CD4-positive, alpha-beta T cell treated with Interleukin-6 for 4 hours (primary cell): Measurements from ENCODE around the gene SLC6A19.
A peak's percentile ranks its signal among the peaks of the same experiment; 100 is the strongest.
"Not testable (repeated sequence)": the region's sequence is repeated elsewhere in the genome, so short reads cannot be mapped to it uniquely, and the experiment has no call there.

ENCODE experiments used
- DNase-seq: peaks from one replicate; pipeline ENCODE4 v3.0.0-alpha.2; 2020; ENCODE audit warnings: mixed read lengths

SLC6A19 gene

DNA sequence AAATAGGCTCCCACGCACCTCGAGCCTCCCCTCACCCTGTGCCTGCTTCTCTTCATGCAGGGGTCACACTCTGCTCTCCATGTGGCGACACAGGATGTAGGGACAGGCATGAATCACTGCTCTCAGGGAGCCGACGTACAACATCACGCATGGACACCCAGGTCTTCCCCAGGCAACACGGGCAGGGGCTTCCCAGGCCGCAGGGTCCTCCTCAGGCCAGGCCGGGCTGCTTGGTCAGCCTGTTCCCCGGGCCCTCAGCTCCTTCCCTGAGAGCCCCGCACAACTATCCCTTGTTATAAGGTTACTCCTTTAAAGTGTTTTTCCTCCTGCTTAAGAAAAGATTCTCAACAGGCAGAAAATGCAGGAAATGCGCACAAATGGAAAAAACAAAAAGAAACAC is 24.8 kb downstream of the SLC6A19 start:
- DNase-seq: no peak

DNA sequence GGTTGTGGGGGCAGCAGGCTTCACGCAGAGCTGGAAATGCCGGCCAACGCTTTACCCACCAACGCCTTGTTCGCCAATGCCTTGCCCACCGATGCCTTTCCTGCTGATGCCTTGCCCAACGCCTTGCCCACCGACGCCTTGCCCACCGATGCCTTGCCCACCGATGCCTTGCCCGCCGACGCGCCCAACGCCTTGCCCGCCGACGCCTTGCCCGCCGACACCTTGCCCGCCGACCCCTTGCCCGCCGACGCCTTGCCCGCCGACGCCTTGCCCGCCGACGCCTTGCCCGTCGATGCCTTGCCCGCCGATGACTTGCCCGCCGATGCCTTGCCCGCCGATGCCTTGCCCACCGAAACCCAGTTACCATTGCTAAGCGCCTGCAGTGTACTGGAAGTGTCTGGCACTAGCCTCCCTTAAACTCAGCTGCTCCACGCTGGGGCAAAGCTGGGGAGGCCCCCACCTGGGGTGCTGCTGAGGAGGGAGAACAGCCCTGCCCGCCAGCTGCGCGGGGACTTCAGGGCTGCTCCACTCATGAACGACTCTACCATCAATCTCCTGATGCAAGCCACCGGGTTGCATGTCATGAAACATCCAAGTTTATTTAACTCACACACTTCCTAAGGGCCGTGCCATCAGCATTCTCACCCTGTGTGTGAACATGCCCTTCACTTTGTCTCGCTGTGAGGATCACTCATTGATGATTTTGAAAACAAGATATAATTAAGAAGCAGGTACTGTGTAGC is 25.6 kb downstream of the SLC6A19 start:
- no peak for DNase-seq

DNA sequence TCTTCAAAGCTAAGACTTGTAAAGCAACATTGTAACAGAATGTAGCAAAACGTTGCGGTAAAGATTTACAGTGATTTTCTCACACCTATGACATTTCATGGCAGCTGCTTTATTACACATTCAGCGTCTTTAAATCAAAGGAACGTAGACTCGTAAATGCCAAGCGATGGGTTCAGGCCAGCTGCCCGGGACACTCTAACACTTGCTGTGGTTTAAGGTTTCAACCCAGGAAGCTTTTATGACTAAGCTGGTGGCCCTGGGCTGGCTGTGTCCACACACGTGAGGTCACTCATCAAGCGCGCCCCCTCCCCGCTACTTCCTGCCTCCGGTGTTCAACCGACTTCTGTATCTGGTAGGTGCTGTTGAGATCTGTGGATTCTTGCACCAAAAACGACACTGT is 26.3 kb downstream of the SLC6A19 start:
- DNase-seq: no peak

DNA sequence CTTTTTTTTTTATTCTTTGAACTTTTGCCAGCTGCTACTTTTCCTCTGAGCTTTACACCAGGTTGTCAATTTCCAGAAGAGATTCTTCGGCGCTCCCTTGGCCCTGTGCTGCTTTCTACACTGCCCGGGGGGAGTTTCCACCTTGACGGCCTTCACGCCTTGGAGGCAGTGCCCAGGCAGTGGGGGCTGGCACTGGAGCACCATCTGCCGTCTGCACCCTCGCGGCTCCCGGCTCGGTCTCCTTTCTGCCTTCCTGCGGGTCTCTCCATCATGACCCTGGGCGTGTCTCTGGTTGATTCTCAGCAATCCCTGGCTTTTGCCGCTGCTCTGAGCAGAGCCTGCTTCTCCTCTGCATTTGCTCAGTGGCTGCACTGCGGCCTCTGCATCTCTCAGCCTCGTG is 26.7 kb downstream of the SLC6A19 start:
- DNase-seq: no peak

DNA sequence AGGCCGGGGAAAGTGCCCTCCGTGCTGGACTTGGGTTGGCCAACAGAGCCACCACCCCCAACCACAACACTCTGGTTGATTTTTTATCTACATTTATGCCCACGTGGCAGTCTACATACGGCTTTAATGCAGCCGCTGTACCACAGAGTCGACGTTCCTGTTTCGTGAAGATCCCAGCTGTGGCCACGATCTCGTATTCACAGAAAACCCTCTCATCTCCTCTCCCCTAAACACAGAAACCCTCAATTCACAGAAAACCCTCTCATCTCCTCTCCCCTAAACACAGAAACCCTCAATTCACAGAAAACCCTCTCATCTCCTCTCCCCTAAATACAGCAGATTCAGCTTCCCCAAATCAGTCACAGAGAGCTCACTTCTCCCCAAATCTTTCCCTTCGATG is 27.6 kb downstream of the SLC6A19 start:
- DNase-seq: not testable (repeated sequence)

DNA sequence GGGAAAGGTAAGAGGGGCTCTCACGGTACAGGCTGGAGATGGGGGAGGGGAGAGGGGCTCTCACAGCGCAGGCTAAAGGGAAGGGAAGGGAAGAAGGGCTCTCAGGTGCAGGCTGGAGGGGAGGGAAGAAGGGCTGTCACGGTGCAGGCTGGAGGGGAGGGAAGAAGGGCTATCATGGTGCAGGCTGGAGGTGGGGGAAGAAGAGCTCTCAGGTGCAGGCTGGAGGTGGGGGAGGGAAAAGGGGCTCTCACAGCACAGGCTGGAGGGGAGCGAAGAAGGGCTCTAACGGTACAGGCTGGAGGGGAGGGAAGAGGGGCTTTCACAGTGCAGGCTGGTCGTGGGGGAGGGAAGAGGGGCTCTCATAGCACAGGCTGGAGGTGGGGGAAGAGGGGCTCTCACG is 28.4 kb downstream of the SLC6A19 start:
- no peak for DNase-seq

DNA sequence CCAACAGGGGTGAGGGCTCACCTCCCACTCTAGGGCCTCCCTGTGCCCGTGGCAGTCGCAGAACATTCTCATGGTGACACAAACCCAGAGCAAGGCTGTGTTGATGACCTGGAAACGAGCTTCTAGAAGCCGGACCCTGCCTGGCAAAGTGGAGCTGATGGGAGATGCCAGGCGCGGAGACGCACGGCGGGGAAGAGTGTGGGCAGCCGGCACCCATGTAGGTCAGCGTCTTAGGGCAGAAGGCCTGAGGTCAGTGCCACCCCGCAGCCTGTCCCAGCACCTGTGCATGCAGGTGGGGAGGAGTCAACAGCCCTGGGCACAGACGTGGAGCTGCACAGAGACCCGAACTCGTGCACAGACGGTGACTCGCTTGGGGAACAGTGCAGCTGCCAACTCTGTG is 29.2 kb downstream of the SLC6A19 start:
- DNase-seq: no peak

DNA sequence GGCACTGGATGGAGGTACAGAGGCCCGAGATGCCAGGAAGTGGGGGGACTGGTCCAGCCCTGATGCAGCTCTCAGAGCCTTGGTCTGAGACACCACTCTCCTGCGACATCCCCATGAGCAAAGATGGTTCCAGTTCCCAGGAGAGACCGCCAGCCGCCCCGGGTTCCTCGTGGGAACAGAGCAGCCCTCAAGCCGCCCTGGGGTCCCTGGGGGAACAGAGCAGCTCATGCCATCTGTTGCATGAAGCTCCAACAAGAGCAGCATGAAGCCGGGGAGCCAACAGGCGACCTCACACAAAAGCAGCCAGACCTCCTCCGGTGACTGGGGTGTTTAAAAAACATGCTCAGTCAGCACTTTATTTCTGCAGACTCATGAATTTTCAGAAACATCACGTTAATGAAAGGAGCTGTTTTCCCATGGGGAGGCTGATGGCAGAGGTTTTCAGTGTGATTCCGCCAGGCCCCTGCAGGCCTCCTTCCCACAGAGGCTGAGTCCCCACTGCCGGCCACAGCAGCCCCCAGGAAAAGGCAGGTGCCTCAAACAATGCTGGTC is 30.0 kb downstream of the SLC6A19 start:
- no peak for DNase-seq

DNA sequence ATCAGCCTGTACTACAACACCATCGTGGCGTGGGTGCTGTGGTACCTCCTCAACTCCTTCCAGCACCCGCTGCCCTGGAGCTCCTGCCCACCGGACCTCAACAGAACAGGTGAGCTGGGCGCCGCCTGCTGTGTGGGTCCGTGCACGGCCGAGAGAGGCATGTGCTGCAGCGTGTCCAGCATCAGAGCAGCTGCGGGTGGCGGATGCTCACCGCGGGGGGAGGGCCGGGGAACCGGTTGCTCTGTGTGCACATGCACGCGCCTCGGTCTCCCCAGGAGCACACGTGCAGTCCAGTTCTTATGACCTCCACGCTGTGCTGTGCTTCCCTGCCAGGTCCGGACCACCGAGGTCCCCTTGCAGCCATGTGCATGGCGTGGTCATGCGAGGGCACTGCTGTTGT is 31.4 kb downstream of the SLC6A19 start:
- no peak for DNase-seq

DNA sequence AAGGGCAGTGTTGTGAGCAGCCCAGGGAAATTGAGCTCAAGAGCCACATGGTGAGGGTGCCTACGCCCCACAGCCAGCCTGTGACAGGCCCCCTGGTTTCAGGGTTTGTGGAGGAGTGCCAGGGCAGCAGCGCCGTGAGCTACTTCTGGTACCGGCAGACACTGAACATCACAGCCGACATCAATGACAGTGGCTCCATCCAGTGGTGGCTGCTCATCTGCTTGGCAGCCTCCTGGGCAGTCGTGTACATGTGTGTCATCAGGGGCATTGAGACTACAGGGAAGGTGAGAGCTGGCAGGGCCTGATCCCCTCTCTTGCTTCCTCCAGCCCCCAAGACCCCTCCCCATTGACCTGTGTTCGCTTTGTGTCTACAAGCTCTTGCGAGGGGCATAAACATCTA is 34.0 kb downstream of the SLC6A19 start:
- no peak for DNase-seq

DNA sequence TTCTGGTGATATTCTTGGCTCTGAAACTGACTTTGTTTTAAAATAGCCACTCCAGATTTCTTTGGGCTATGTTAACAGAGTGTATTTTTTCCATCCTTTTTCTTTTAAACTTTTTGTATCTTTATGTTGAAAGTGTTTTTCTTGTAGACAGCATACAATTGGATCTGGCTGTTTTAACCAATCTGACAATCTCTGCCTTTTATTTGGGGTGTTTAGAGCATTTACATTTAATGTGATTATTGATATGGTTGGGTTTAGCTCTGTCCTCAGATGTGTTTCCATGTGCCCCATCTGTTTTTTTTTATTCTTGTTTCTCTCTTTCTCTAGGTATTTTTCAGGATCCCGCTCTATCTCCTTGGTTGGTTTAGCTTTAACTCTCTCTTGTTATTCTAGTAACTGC is 34.4 kb downstream of the SLC6A19 start:
- no peak for DNase-seq

DNA sequence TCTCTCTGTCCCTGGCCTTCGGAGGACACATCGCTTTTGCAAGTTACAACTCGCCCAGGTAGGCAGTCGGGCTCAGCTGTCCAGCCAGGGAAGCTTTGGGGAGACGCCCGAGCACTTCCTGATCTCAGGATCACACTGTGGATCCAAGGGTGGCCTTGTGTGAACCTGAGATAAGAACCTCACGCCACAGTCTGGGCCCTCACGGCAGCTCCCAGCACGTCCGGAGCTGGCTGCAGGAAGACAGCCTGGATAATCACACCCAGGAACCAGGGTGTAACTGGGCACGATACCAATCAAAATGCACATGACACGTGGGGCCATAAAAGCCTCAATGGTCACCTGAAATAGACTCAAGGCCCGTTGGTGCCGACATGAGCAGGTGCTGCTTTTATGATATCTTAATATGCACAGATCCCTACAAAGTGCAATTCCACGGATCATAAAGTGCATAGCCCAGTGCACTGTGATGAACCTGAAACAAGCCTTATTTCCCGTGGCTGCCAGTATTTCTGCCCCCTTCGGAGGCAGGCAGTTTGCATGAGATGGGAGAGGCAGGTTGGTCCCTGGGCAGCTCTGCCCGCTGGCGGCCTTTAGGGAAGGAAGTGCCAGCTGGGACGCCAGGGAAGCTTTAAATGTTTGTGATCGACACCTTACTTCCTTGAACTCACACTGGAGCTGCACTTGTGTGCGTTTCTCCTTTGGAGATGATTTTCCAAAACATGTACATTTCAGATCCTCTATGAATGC is 38.3 kb downstream of the SLC6A19 start:
- DNase-seq: no peak

DNA sequence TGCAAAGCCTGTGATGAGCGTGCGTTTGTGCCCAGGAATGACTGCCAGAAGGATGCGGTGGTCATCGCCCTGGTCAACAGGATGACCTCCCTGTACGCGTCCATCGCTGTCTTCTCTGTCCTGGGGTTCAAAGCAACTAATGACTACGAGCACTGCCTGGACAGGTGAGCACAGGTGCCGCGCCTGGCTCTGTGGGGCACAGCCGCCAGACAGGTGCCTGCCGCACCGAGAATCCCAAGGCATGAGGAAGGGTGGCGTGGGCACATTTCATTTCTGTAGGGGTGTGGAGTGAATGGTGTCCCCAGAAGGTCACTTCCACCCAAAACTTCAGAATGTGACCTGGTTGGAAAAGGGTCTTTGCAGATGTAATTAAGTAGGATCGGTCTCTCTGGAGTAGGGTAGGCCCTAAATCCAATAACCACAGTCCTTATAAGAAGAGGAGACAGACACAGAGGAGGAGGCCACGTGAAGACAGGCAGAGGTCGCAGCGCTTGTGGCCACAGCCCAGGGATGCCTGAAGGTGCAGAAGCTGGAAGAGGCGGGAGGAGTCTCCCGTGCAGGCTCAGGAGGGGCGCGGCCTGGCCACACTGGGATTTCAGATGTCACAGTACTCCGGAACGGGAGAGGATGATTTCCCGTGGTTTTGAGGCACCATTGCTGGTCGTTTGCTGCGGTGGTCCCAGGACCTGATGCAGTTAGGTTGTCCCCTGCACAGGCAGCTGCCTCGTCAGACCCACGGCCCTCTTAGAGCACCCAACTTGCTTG is 39.3 kb downstream of the SLC6A19 start:
- no peak for DNase-seq

DNA sequence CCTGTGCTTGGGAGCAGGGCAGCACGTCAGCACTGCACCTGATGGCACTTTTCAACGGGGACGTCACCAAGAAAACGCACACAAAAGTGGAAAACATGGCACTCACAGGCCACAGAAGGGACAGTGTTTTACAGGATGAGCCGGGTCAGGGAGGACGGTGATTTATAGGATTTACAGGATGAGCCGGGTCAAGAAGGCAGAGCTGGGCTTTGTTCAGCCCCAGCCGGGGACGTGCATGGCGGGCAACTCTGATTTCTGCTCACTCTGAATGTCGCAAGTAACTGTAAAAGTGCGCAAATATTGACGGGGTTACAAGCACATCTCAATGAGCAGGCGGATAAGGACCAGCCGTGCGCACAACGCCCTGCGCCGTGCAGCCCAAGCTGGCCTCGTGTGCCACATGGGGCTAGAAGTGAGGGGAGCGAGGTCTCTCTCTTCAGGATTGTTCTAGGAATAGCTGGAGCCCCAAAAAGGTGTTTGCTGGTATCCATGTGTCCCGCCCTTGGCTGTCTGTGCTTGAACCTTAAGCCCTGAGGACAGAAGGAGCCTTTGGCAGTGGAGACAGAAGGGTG is 40.2 kb downstream of the SLC6A19 start:
- no peak for DNase-seq

DNA sequence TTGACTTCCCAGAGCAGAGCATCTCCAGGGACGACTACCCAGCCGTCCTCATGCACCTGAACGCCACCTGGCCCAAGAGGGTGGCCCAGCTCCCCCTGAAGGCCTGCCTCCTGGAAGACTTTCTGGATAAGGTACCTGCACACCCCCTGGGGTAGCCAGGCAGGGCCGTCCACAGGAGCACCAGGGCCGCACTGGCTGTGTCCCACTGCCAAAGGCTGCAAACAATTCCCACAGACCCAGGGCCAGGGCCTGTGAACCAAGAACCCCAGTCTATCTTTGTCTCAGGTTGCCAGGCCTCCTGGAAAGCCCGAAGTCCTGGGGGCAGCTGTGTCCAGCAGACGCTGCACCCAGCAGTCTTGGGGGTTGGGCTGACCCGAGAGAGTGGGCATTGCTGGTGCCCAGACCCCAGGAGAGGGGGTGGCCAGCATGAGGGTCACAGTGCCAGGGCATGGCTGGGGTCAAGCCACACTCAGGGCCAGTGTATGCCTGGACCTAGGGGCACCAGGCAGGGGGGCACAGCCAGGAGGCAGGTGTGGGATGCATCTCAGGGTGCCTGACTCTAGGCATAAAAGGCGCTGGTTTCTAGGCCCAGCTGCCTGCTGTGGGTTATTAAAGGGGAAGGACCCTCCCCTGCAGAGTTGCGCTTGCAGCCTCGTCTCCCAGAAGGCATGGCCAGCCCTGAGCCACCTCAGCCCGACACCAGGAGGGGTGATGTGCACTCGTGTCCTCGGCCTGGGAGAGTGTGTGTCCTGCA is 41.5 kb downstream of the SLC6A19 start:
- no peak for DNase-seq

DNA sequence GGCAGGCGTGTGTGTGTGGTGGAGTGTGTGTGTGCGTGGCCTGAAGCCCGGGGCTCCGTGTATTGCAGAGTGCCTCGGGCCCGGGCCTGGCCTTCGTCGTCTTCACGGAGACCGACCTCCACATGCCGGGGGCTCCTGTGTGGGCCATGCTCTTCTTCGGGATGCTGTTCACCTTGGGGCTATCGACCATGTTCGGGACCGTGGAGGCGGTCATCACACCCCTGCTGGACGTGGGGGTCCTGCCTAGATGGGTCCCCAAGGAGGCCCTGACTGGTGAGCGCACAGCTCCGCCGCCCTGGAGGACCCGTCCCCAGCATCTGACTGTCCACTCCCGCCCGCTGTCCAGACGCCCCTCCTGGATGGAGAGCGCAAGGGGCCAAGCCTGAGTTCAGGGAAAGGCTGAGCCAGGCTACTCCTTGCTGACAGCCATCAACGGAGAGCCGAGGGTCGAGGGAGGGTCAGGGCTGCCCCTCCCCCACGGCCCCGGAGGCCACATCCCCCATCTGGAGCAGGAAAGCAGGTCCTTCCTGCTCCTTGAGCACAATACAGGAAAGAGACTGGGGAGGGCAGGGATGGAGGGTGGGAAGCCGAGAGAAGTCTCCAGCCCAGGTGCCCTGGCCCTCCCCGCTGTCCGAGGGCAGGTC is 42.2 kb downstream of the SLC6A19 start:
- no peak for DNase-seq

DNA sequence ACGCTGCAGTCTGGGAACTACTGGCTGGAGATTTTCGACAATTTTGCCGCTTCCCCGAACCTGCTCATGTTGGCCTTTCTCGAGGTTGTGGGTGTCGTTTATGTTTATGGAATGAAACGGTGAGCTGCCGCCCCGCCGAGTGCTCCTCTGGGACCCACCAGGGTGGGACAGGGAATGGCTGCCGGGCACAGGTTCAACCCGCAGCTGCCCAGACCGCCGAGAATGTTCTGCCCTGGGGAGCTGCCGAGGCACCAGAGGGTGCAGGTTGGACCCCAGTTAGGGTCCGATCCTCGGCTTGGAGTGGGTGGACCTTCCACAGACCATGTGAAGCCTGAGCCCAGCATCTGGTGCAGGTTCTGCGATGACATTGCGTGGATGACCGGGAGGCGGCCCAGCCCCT is 42.9 kb downstream of the SLC6A19 start:
- DNase-seq: no peak

DNA sequence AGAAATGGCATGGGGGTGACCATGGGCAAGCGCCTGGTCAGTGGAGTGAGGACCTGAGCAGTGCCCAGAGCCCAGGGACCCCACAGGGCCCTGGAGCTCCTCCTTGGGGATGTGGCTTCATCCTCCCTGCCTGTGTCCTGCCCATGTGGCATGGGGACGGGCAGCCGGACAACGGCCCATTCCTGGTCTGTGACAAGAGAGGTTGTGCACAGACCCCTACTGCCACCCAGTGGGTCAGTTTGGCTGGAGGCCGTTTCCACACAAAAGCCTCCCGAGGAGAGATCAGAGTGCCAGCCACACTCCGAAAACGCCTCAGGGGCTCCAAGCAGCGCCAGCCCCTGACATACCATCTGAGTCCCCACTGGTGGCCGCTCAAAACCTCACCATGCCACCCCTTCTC is 43.6 kb downstream of the SLC6A19 start:
- DNase-seq: no peak

DNA sequence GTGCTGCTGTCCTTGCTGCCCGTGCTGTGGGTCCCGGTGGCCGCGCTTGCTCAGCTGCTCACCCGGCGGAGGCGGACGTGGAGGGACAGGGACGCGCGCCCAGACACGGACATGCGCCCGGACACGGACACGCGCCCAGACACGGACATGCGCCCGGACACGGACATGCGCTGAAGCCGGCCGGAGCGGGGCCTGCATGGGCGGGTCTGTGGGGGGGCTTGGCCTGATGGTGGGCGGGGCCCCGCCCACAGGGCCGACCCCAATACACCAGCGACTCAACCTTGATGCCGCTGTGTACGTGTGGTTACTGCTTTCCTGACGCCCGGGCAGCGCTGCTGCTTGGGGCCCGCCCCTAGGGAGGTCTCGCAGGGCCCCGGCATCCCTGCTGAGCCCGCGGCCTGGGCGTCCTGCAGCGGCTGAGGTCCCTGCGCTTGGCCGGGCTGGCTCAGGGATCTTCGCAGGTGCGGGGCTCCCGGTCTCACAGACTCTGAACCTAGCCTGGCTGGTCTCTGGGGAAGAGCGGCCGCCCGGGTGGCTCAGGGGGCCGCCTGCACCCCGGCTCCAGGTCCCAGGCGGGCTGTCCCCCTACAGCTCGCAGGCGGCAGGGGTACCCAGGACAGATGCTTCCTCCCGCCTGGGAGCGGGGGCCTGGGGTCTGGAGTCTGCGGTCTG is 44.6 kb downstream of the SLC6A19 start:
- DNase-seq: no peak

DNA sequence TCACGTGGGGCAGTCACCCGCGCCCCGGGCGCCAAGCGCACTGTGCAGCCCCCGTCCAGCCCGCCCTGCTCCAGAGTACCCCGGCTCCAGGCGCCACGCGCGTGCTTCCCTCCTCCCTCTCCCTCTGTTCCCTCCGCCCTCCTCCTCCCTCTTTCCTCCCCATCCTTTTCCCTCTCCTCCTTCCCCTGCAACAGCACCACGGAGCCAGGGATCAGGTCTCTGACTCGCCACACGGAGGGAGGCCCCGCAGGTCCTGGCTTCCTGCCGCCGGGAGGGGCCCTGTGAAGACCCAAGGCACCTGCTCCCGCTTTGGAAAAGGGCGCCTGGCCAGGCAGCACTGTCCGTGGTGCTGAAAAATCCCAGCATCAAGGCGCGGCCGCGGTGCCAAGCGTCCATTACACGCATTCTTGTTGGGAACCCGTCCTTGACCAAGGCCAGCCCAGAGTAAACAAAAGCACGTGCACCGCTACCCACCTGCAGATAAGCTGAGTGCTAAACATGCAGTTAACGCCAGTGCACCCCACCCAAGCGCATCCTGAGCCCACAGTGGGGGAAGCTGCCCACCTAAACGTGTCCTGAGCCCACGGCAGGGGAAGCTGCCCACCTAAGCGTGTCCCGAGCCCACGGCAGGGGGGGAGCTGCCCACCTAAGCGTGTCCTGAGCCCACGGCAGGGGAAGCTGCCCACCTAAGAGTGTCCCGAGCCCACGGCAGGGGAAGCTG is 45.5 kb downstream of the SLC6A19 start:
- peak; percentile 22 for DNase-seq

DNA sequence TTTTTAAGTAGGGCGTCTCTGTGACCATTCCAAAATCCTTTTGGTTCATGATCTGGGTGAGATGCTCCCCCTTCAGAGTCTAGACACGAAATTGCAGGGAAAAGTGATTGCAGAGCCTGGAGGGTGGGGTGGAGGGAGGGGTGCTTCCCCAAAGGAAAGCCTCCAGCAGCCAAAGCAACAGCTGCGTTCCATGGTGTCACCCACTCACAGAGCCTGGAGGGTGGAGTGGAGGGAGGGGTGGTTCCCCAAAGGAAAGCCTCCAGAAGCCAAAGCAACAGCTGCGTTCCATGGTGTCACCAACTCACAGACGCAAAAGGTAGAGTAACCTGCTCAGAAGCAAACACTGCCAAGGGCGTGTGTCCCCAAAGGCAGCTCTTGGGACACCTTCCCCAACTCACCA is 46.4 kb downstream of the SLC6A19 start:
- no peak for DNase-seq
